Occipital lobe (tissue), 2 donors: Measurements from ENCODE around the gene MAGI2. TPM values are rescaled to one million over a fixed set of nuclear protein-coding genes. Genes with fewer than 3 reads are reported as not detected.

Source experiments
- small RNA-seq: library from RNA; depleted of rRNA; stranded (forward); fragments of <200 nt; gene quantifications from one replicate; pipeline ENCODE3, GENCODE V24; 2014
- total RNA-seq: library from RNA; depleted of rRNA; stranded (reverse); fragments of >200 nt; gene quantifications from one replicate; pipeline ENCODE4 v1.2.3, GENCODE V29; 2014

MAGI2 gene
- total RNA-seq, 1 donor from 2014 or later: 244 TPM

Small RNA genes lying within 50 kb of the gene (small RNA-seq; reads per million reads assigned to genes)
- gene RNU6-337P (not detected), gene RNU6-530P (not detected)
